HG03103 (cell line): Measurements from ENCODE around the gene MUC5B.

Experiments used
- ATAC-seq: cut with Tn5 transposase; IDR thresholded peaks from one replicate; pipeline ENCODE4 v1.9.1; 2021; ENCODE audit warnings: low read depth; ENCODE audit not compliant: unreplicated experiment

MUC5B gene

GRCh38 chr11:1278766-1279673 is 56.2 kb downstream of the MUC5B start:
- no peak for ATAC-seq

GRCh38 chr11:1279674-1280055 is 56.8 kb downstream of the MUC5B start:
- ATAC-seq = no peak

- ATAC-seq = no peak
Observed at GRCh38 chr11:1280116-1281035, 57.5 kb downstream of the MUC5B start.

GRCh38 chr11:1281326-1281973 is 58.6 kb downstream of the MUC5B start:
- ATAC-seq = no peak

GRCh38 chr11:1281974-1282365 is 59.1 kb downstream of the MUC5B start:
- ATAC-seq = no peak

GRCh38 chr11:1283091-1283511 is 60.2 kb downstream of the MUC5B start:
- ATAC-seq = no peak

GRCh38 chr11:1283906-1284305 is 61.0 kb downstream of the MUC5B start:
- ATAC-seq = no peak

- ATAC-seq = no peak
Observed at GRCh38 chr11:1285316-1285744, 62.5 kb downstream of the MUC5B start.

- no peak for ATAC-seq
Observed at GRCh38 chr11:1285876-1286275, 63.0 kb downstream of the MUC5B start.

- ATAC-seq = no peak
Observed at GRCh38 chr11:1287928-1288327, 65.1 kb downstream of the MUC5B start.

- no peak for ATAC-seq
Observed at GRCh38 chr11:1288426-1289151, 65.7 kb downstream of the MUC5B start.

- no peak for ATAC-seq
Observed at GRCh38 chr11:1289211-1289935, 66.5 kb downstream of the MUC5B start.

GRCh38 chr11:1290052-1291040 is 67.5 kb downstream of the MUC5B start:
- no peak for ATAC-seq

- no peak for ATAC-seq
Observed at GRCh38 chr11:1291295-1292017, 68.6 kb downstream of the MUC5B start.

GRCh38 chr11:1292018-1292643 is 69.3 kb downstream of the MUC5B start:
- no peak for ATAC-seq

GRCh38 chr11:1292644-1293618 is 70.1 kb downstream of the MUC5B start:
- no peak for ATAC-seq
